ENCODE measurements around the gene KCTD16.

DNA sequence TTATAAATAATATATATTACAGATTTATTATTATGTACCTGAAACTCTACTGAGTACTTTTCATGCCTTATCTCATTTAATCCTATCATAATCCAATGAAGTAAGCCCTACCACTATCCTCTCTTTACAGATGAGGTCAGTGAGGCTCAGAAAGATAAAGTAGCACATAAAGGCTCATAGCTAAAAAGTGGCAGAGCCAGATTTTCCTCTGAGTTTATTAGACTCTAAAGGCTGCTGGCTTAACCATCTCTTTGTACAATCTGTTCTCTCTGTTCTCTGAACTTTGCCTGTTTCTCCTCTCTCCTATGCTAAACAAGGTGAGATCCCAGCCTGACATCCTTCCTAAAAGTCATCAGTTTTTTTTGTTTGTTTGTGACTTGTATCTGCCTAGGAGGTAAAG is 311.2 kb downstream of the KCTD16 start:
- TF ChIP-seq, protein P1, sequence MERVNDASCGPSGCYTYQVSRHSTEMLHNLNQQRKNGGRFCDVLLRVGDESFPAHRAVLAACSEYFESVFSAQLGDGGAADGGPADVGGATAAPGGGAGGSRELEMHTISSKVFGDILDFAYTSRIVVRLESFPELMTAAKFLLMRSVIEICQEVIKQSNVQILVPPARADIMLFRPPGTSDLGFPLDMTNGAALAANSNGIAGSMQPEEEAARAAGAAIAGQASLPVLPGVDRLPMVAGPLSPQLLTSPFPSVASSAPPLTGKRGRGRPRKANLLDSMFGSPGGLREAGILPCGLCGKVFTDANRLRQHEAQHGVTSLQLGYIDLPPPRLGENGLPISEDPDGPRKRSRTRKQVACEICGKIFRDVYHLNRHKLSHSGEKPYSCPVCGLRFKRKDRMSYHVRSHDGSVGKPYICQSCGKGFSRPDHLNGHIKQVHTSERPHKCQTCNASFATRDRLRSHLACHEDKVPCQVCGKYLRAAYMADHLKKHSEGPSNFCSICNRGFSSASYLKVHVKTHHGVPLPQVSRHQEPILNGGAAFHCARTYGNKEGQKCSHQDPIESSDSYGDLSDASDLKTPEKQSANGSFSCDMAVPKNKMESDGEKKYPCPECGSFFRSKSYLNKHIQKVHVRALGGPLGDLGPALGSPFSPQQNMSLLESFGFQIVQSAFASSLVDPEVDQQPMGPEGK (CRISPR knock-in tag; IDR thresholded peaks at IDR 0.05; ENCODE audit: borderline replicate concordance): no peak
- TF ChIP-seq SNAI2 (CRISPR knock-in tag; IDR thresholded peaks at IDR 0.05): no peak
